ENCODE results near the gene CCT3. TPM values are rescaled to one million over a fixed set of nuclear protein-coding genes. Genes with fewer than 3 reads are reported as not detected.

The CCT3 gene
- total RNA-seq, 2 donors from 2014 or later, result 125 to 294 TPM

DNA sequence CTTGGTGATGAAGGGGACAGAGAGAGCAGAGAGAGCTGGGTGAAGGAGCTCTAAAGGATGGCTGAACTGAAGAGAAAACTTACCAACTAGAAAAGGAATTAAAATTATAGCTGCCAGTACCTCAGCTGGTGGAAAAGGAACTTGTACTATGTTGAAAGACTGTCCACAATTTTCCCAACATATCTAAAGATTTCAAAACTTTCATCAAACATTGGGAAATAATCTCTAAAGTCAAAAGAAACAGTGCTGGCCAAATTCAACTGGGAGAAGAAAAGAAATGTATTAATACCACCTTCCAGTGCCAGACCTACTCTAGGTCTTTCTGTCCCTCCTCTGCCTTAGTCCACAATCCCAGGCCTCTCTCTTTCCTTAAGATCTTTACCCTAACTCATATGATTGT is 61.6 kb downstream of the CCT3 start:
- no peak for DNase-seq
- H3K9me3 ChIP-seq, result no peaks in the 10 kb centered on the region
- no peak overlapping the region for H3K27ac ChIP-seq
- H3K4me1 ChIP-seq, result peaks cover 12% of the 10 kb centered on the region
- no peak overlapping the region for H3K4me3 ChIP-seq
- H3K27me3 ChIP-seq, result no peaks in the 10 kb centered on the region
- no peak overlapping the region for H3K9ac ChIP-seq (ENCODE audit: low read depth in 2 of 2, low read length in 2 of 2)
- peaks cover 31% of the 10 kb centered on the region for H3K36me3 ChIP-seq
- no peak for TF ChIP-seq CTCF (IDR thresholded peaks at IDR 0.05)
- intact Hi-C loops (cut with DNase I), result no loop called here

- TF ChIP-seq CTCF (IDR thresholded peaks at IDR 0.05), result no peak
- H3K9me3 ChIP-seq, result no peaks in the 10 kb centered on the region
- intact Hi-C loops (cut with DNase I), result no loop called here
- no peaks in the 10 kb centered on the region for H3K4me1 ChIP-seq
- H3K27me3 ChIP-seq, result no peaks in the 10 kb centered on the region
- no peak overlapping the region for H3K9ac ChIP-seq (ENCODE audit: low read depth in 2 of 2, low read length in 2 of 2)
- peaks cover 49% of the 10 kb centered on the region for H3K36me3 ChIP-seq
- no peak overlapping the region for H3K27ac ChIP-seq
- DNase-seq, result no peak
- H3K4me3 ChIP-seq, result no peak overlapping the region
Measured at GRCh38 chr1:156270314-156270713, 67.8 kb downstream of the CCT3 start.

DNA sequence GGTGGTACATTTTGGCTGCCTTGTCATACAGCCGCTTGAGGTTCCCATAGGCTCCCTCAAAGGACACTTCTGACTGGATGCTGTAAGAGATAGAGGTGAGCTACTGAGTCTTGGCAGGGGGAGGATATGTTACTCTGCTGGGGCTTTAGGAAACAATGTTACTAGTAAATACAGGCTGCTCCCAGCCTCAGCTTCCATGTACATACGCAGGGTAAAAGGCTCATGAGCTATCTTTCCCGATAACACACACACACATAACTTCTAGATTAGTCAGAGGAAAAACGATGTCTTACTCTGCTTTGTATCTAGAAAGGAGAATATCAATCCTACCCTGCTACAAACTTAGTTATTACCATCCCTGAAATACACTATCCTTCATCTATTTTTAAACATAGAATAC is 69.8 kb downstream of the CCT3 start:
- Histone ChIP-seq H3K27me3 (no peaks in the 10 kb centered on the region), H3K4me3 (no peak overlapping the region), H3K9ac (ENCODE audit: low read depth in 2 of 2, low read length in 2 of 2) (no peak overlapping the region), H3K36me3 (peaks cover 45% of the 10 kb centered on the region), H3K4me1 (no peaks in the 10 kb centered on the region), H3K9me3 (no peaks in the 10 kb centered on the region), H3K27ac (no peak overlapping the region)
- intact Hi-C loops (cut with DNase I), result no loop called here
- no peak for TF ChIP-seq CTCF (IDR thresholded peaks at IDR 0.05)
- no peak for DNase-seq

GRCh38 chr1:156266051-156266450 is 72.0 kb downstream of the CCT3 start:
- no peak for TF ChIP-seq CTCF (IDR thresholded peaks at IDR 0.05)
- intact Hi-C loops (cut with DNase I), result no loop called here
- H3K27me3 ChIP-seq, result no peaks in the 10 kb centered on the region

GRCh38 chr1:156263288-156263655 is 74.8 kb downstream of the CCT3 start:
- TF ChIP-seq CTCF (IDR thresholded peaks at IDR 0.05), result no peak

More at GRCh38 chr1:156266051-156266450, 72.0 kb downstream of the CCT3 start:
- H3K27ac ChIP-seq, result no peak overlapping the region
- H3K4me3 ChIP-seq, result no peak overlapping the region
- no peak for DNase-seq
- H3K9me3 ChIP-seq, result no peaks in the 10 kb centered on the region
- H3K4me1 ChIP-seq, result no peaks in the 10 kb centered on the region
- no peak overlapping the region for H3K9ac ChIP-seq (ENCODE audit: low read depth in 2 of 2, low read length in 2 of 2)
- H3K36me3 ChIP-seq, result peaks cover 40% of the 10 kb centered on the region

More at GRCh38 chr1:156263288-156263655, 74.8 kb downstream of the CCT3 start:
- H3K4me3 ChIP-seq, result no peak overlapping the region
- H3K9me3 ChIP-seq, result no peaks in the 10 kb centered on the region
- no peak overlapping the region for H3K27ac ChIP-seq
- no peak for DNase-seq
- intact Hi-C loops (cut with DNase I), result no loop called here
- no peak overlapping the region for H3K9ac ChIP-seq (ENCODE audit: low read depth in 2 of 2, low read length in 2 of 2)
- H3K27me3 ChIP-seq, result no peaks in the 10 kb centered on the region
- H3K4me1 ChIP-seq, result no peaks in the 10 kb centered on the region
- peaks cover 57% of the 10 kb centered on the region for H3K36me3 ChIP-seq
